H9 (cell line): Measurements from ENCODE around the gene TMEM209. TPM values are rescaled to one million over a fixed set of nuclear protein-coding genes. Genes with fewer than 3 reads are reported as not detected.

ENCODE experiments used
- DNase-seq: peaks from one replicate; pipeline ENCODE4 v3.0.0-alpha.2; 2017
- H2AFZ ChIP-seq: one replicate; pipeline ENCODE4 v1.6.1; 2013; ENCODE audit warnings: mild to moderate bottlenecking, low read length, control low read depth, moderate library complexity
- H2AK5ac ChIP-seq: 2 replicates; pipeline ENCODE4 v1.6.1; 2013; ENCODE audit warnings: low read length, control low read depth, mixed read lengths; ENCODE audit not compliant: insufficient read length
- H2BK120ac ChIP-seq: one replicate; pipeline ENCODE4 v1.6.1; 2013; ENCODE audit warnings: low read depth, mild to moderate bottlenecking, low read length, control low read depth, inconsistent platforms; ENCODE audit not compliant: poor library complexity, severe bottlenecking
- H2BK12ac ChIP-seq: 2 replicates; pipeline ENCODE4 v1.6.1; 2013; ENCODE audit warnings: low read length, control low read depth, mixed read lengths, low read depth; ENCODE audit not compliant: insufficient read length
- H2BK15ac ChIP-seq: 2 replicates; pipeline ENCODE4 v1.6.1; 2013; ENCODE audit warnings: low read depth, low read length, control low read depth
- H2BK20ac ChIP-seq: one replicate; pipeline ENCODE4 v1.6.1; 2013; ENCODE audit warnings: low read depth, mild to moderate bottlenecking, low read length, control low read depth, inconsistent platforms; ENCODE audit not compliant: poor library complexity, severe bottlenecking
- H2BK5ac ChIP-seq: 2 replicates; pipeline ENCODE4 v1.6.1; 2013; ENCODE audit warnings: low read length, control low read depth, mixed read lengths; ENCODE audit not compliant: insufficient read length
- H3K14ac ChIP-seq: 2 replicates; pipeline ENCODE4 v1.6.1; 2013; ENCODE audit warnings: low read length, control low read depth; ENCODE audit not compliant: insufficient read depth
- H3K18ac ChIP-seq: 2 replicates; pipeline ENCODE4 v1.6.1; 2013; ENCODE audit warnings: low read depth, mild to moderate bottlenecking, mixed read lengths, low read length, control low read depth; ENCODE audit not compliant: insufficient read length
- H3K23ac ChIP-seq: 2 replicates; pipeline ENCODE4 v1.6.1; 2013; ENCODE audit warnings: low read length, control low read depth, mixed read lengths, low read depth; ENCODE audit not compliant: insufficient read length
- H3K23me2 ChIP-seq: 2 replicates; pipeline ENCODE4 v1.6.1; 2013; ENCODE audit warnings: low read depth, mild to moderate bottlenecking, mixed read lengths, low read length, control low read depth; ENCODE audit not compliant: insufficient read length, poor library complexity, severe bottlenecking
- H3K27ac ChIP-seq: 2 replicates; pipeline ENCODE4 v1.5.1; 2013; ENCODE audit warnings: low read length, control low read depth, mixed read lengths, low read depth; ENCODE audit not compliant: insufficient read length
- H3K27me3 ChIP-seq: 2 replicates; pipeline ENCODE4 v1.6.1; 2013; ENCODE audit warnings: low read length, control low read depth, inconsistent platforms; ENCODE audit not compliant: insufficient read depth
- H3K4ac ChIP-seq: 2 replicates; pipeline ENCODE4 v1.6.1; 2013; ENCODE audit warnings: low read depth, mild to moderate bottlenecking, control low read depth, inconsistent platforms, low read length, moderate library complexity
- H3K4me1 ChIP-seq: 2 replicates; pipeline ENCODE4 v1.6.1; 2013; ENCODE audit warnings: low read length, control low read depth, inconsistent platforms; ENCODE audit not compliant: insufficient read depth
- H3K4me2 ChIP-seq: 2 replicates; pipeline ENCODE4 v1.6.1; 2013; ENCODE audit warnings: low read length, control low read depth, mixed read lengths; ENCODE audit not compliant: insufficient read length, insufficient read depth
- H3K56ac ChIP-seq: 2 replicates; pipeline ENCODE4 v1.6.1; 2013; ENCODE audit warnings: low read depth, mild to moderate bottlenecking, mixed read lengths, low read length, control low read depth; ENCODE audit not compliant: insufficient read length
- H3K79me1 ChIP-seq: 2 replicates; pipeline ENCODE4 v1.6.1; 2013; ENCODE audit warnings: low read depth, mild to moderate bottlenecking, moderate library complexity, low read length, control low read depth, inconsistent platforms; ENCODE audit not compliant: insufficient read depth, poor library complexity, severe bottlenecking
- H3K79me2 ChIP-seq: 2 replicates; pipeline ENCODE4 v1.6.1; 2013; ENCODE audit warnings: low read length, control low read depth, inconsistent platforms; ENCODE audit not compliant: insufficient read depth
- H3K9ac ChIP-seq: 2 replicates; pipeline ENCODE4 v1.6.1; 2013; ENCODE audit warnings: low read length, control low read depth, mixed read lengths; ENCODE audit not compliant: insufficient read length; ENCODE audit errors: extremely low read depth
- H3K9me3 ChIP-seq: one replicate; pipeline ENCODE4 v1.6.1; 2013; ENCODE audit warnings: low read depth, low read length, inconsistent platforms; ENCODE audit not compliant: control insufficient read depth
- H3T11ph ChIP-seq: one replicate; pipeline ENCODE4 v1.6.1; 2013; ENCODE audit warnings: mild to moderate bottlenecking, low read length, control low read depth, inconsistent platforms
- H4K20me1 ChIP-seq: one replicate; pipeline ENCODE4 v1.6.1; 2013; ENCODE audit not compliant: control insufficient read depth, insufficient read length, insufficient read depth
- H4K5ac ChIP-seq: 2 replicates; pipeline ENCODE4 v1.6.1; 2013; ENCODE audit warnings: low read depth, mild to moderate bottlenecking, mixed read lengths, low read length, control low read depth; ENCODE audit not compliant: insufficient read length
- H4K8ac ChIP-seq: replicated peaks from 2 replicates; pipeline ENCODE4 v1.6.1; 2013; ENCODE audit warnings: low read length, control low read depth, mixed read lengths, low read depth; ENCODE audit not compliant: insufficient read length
- H4K91ac ChIP-seq: 2 replicates; pipeline ENCODE4 v1.6.1; 2013; ENCODE audit warnings: low read depth, mild to moderate bottlenecking, moderate library complexity, mixed read lengths, low read length, control low read depth; ENCODE audit not compliant: insufficient read length
- H3K27ac Mint-ChIP-seq, 3 experiments: 2 replicates in 2 of 3; 3 replicates in 1 of 3; pipeline ENCODE4 v1.8.0; 2020 to 2021; ENCODE audit warnings: mixed read lengths in 3 of 3, mild to moderate bottlenecking in 1 of 3, moderate library complexity in 1 of 3
- H3K27me3 Mint-ChIP-seq: 2 replicates; pipeline ENCODE4 v1.8.0; 2021; ENCODE audit warnings: low read depth, mild to moderate bottlenecking, moderate library complexity, mixed read lengths
- H3K36me3 Mint-ChIP-seq, 3 experiments: 2 replicates in 2 of 3; 3 replicates in 1 of 3; pipeline ENCODE4 v1.8.0; 2020 to 2021; ENCODE audit warnings: low read depth in 3 of 3, mixed read lengths in 3 of 3; ENCODE audit not compliant: insufficient read depth in 1 of 3
- H3K4me1 Mint-ChIP-seq, 2 experiments: 2 replicates each; pipeline ENCODE4 v1.8.0; 2020; ENCODE audit warnings: mixed read lengths in 2 of 2
- H3K4me3 Mint-ChIP-seq, 2 experiments: 2 replicates in 1 of 2; 3 replicates in 1 of 2; pipeline ENCODE4 v1.8.0; 2020 to 2021; ENCODE audit warnings: mild to moderate bottlenecking in 2 of 2, mixed read lengths in 2 of 2, moderate library complexity in 1 of 2
- H3K9me3 Mint-ChIP-seq, 2 experiments: 2 replicates in 1 of 2; 3 replicates in 1 of 2; pipeline ENCODE4 v1.8.0; 2020; ENCODE audit warnings: mild to moderate bottlenecking in 2 of 2, mixed read lengths in 2 of 2, moderate library complexity in 1 of 2
- CTCF ChIP-seq: fragments of 200-600 bp; sonication (generic); conservative IDR thresholded peaks from 3 replicates; pipeline ENCODE4 v1.8.0; 2021; ENCODE audit warnings: antibody characterized with exemption, mild to moderate bottlenecking
- WGBS: extraction: QIAGEN DNeasy Blood & Tissue Kit; methylation state at CpG from one replicate; pipeline ENCODE4 v1.1.7; 2013; ENCODE audit warnings: missing lambda C conversion rate, low lambda C conversion rate, mixed read lengths; ENCODE audit not compliant: insufficient read length; ENCODE audit errors: extremely low coverage; 5-methylcytosine and 5-hydroxymethylcytosine counted together
- total RNA-seq: library from RNA; stranded (reverse); gene quantifications from 2 replicates; pipeline ENCODE4 v1.2.1, GENCODE V29; 2021

The TMEM209 gene
- total RNA-seq, 1 experiment from 2014 or later = 30.8 TPM

GRCh38 chr7:130141884-130142653, 63.1 kb downstream of the TMEM209 start:
- no peak overlapping the region for H3T11ph ChIP-seq
- no peak for DNase-seq
- Mint-ChIP-seq H3K27me3 (peaks cover 27% of the 10 kb centered on the region), H3K9me3 (no peaks in the 10 kb centered on the region; a peak in 1 of 5 replicates), H3K4me3 (peak overlapping the region; percentile 58 to 71; a peak in 4 of 5 replicates), H3K4me1 (peaks cover 26 to 35% of the 10 kb centered on the region in 2 experiments), H3K27ac (peak overlapping the region; percentile 59 to 97 (median 86); a peak in 6 of 7 replicates), H3K36me3 (peaks cover 2 to 11% (median 8%) of the 10 kb centered on the region in 3 experiments; a peak in 4 of 7 replicates)
- no peak overlapping the region for H2AFZ ChIP-seq
- no peaks in the 10 kb centered on the region for H3K27me3 ChIP-seq
- no peak overlapping the region for H3K27ac ChIP-seq
- no peak overlapping the region for H2BK12ac ChIP-seq
- H3K9me3 ChIP-seq = no peaks in the 10 kb centered on the region
- H4K20me1 ChIP-seq = no peaks in the 10 kb centered on the region
- peak overlapping the region; percentile 30 for H3K18ac ChIP-seq
- no peak overlapping the region for H2BK15ac ChIP-seq
- H3K9ac ChIP-seq = no peak overlapping the region
- peak overlapping the region; percentile 57 for H3K4me2 ChIP-seq
- whole genome bisulfite sequencing = no CpG with 5 or more reads among the region's 17 CpGs
- TF ChIP-seq CTCF = no peak
- no peak overlapping the region for H4K5ac ChIP-seq
- H3K14ac ChIP-seq = peak overlapping the region; percentile 10; the same call in 1 of the 2 replicates
- H3K23ac ChIP-seq = no peak overlapping the region
- no peak overlapping the region for H3K4ac ChIP-seq
- no peak overlapping the region for H2AK5ac ChIP-seq
- H2BK20ac ChIP-seq = no peak overlapping the region
- no peaks in the 10 kb centered on the region for H3K79me2 ChIP-seq
- no peak overlapping the region for H2BK120ac ChIP-seq
- no peak overlapping the region for H3K56ac ChIP-seq
- H4K8ac ChIP-seq = no peak overlapping the region
- H3K4me1 ChIP-seq = 0 out of 2 replicates have a peak, but pooled peaks cover 2% of the 10 kb centered on the region
- peaks cover 9% of the 10 kb centered on the region for H3K23me2 ChIP-seq
- no peaks in the 10 kb centered on the region for H3K79me1 ChIP-seq
- H2BK5ac ChIP-seq = no peak overlapping the region
- peak overlapping the region; percentile 12 for H4K91ac ChIP-seq
